ENCODE data around the gene CETN2. TPM values are rescaled to one million over a fixed set of nuclear protein-coding genes. Genes with fewer than 3 reads are reported as not detected.
"Not testable (repeated sequence)": the region's sequence is repeated elsewhere in the genome, so short reads cannot be mapped to it uniquely, and the experiment has no call there.

The CETN2 gene
- total RNA-seq, 2 experiments from 2014 or later: 12.3 to 12.6 TPM

GRCh38 chrX:152853986-152854385 is 23.4 kb upstream of the CETN2 start:
- Mint-ChIP-seq H3K27ac (no peak overlapping the region), H3K4me1 (ENCODE audit: low read depth) (no peaks in the 10 kb centered on the region), H3K4me3 (no peak overlapping the region), H3K36me3 (peaks cover 28% of the 10 kb centered on the region), H3K9me3 (no peaks in the 10 kb centered on the region), H3K27me3 (no peaks in the 10 kb centered on the region)
- no peak for DNase-seq
- CTCF ChIA-PET: no interaction called here
- POLR2A ChIA-PET: no interaction called here
- intact Hi-C loops (cut with micrococcal nuclease): no loop called here

- intact Hi-C loops (cut with micrococcal nuclease): no loop called here
- Mint-ChIP-seq H3K36me3 (peaks cover 32% of the 10 kb centered on the region), H3K4me3 (no peak overlapping the region), H3K4me1 (ENCODE audit: low read depth) (no peaks in the 10 kb centered on the region), H3K9me3 (no peaks in the 10 kb centered on the region), H3K27me3 (no peaks in the 10 kb centered on the region), H3K27ac (no peak overlapping the region)
- CTCF ChIA-PET: no interaction called here
- POLR2A ChIA-PET: no interaction called here
- DNase-seq: no peak
Measured at GRCh38 chrX:152850465-152850864, 19.9 kb upstream of the CETN2 start.

GRCh38 chrX:152847281-152847680 is 16.7 kb upstream of the CETN2 start:
- Mint-ChIP-seq H3K36me3 (peaks cover 18% of the 10 kb centered on the region), H3K4me1 (ENCODE audit: low read depth) (no peaks in the 10 kb centered on the region), H3K9me3 (no peaks in the 10 kb centered on the region), H3K27me3 (no peaks in the 10 kb centered on the region), H3K27ac (no peak overlapping the region), H3K4me3 (no peak overlapping the region)
- CTCF ChIA-PET: no interaction called here
- DNase-seq: no peak
- POLR2A ChIA-PET: no interaction called here
- intact Hi-C loops (cut with micrococcal nuclease): no loop called here

- POLR2A ChIA-PET: no interaction called here
- Mint-ChIP-seq H3K9me3 (no peaks in the 10 kb centered on the region), H3K4me3 (no peak overlapping the region), H3K27me3 (no peaks in the 10 kb centered on the region), H3K27ac (no peak overlapping the region), H3K4me1 (ENCODE audit: low read depth) (no peaks in the 10 kb centered on the region), H3K36me3 (peaks cover 9% of the 10 kb centered on the region)
- CTCF ChIA-PET: no interaction called here
- no peak for DNase-seq
- intact Hi-C loops (cut with micrococcal nuclease): no loop called here
Measured at GRCh38 chrX:152845618-152846240, 15.2 kb upstream of the CETN2 start.

- Mint-ChIP-seq H3K27me3 (no peaks in the 10 kb centered on the region), H3K36me3 (peaks cover 7% of the 10 kb centered on the region), H3K27ac (no peak overlapping the region), H3K4me3 (no peak overlapping the region), H3K9me3 (no peaks in the 10 kb centered on the region), H3K4me1 (ENCODE audit: low read depth) (no peaks in the 10 kb centered on the region)
- DNase-seq: no peak
- POLR2A ChIA-PET: no interaction called here
- CTCF ChIA-PET: no interaction called here
- intact Hi-C loops (cut with micrococcal nuclease): no loop called here
Measured at GRCh38 chrX:152844256-152844655, 13.7 kb upstream of the CETN2 start.

GRCh38 chrX:152843852-152844251 is 13.3 kb upstream of the CETN2 start:
- Mint-ChIP-seq H3K36me3 (peaks cover 5% of the 10 kb centered on the region), H3K9me3 (no peaks in the 10 kb centered on the region), H3K4me1 (ENCODE audit: low read depth) (no peaks in the 10 kb centered on the region), H3K27ac (no peak overlapping the region), H3K27me3 (no peaks in the 10 kb centered on the region), H3K4me3 (no peak overlapping the region)
- POLR2A ChIA-PET: no interaction called here
- no peak for DNase-seq
- CTCF ChIA-PET: no interaction called here
- intact Hi-C loops (cut with micrococcal nuclease): no loop called here

- ChIA-PET POLR2A (no interaction called here), CTCF (no interaction called here)
- intact Hi-C loops (cut with micrococcal nuclease): no loop called here
- Mint-ChIP-seq H3K9me3 (no peaks in the 10 kb centered on the region), H3K36me3 (peaks cover 7% of the 10 kb centered on the region), H3K27ac (no peak overlapping the region), H3K4me1 (ENCODE audit: low read depth) (peaks cover 3% of the 10 kb centered on the region), H3K27me3 (no peaks in the 10 kb centered on the region), H3K4me3 (no peak overlapping the region)
- no peak for DNase-seq
Measured at GRCh38 chrX:152842772-152843338, 12.3 kb upstream of the CETN2 start.

- POLR2A ChIA-PET; H3K9me3 Mint-ChIP-seq; H3K27me3 Mint-ChIP-seq; CTCF ChIA-PET; DNase-seq; H3K4me3 Mint-ChIP-seq; intact Hi-C loops (cut with micrococcal nuclease); H3K27ac Mint-ChIP-seq: not testable (repeated sequence)
- peaks cover 13% of the 10 kb centered on the region for H3K36me3 Mint-ChIP-seq
- H3K4me1 Mint-ChIP-seq (ENCODE audit: low read depth): peaks cover 26% of the 10 kb centered on the region
Measured at GRCh38 chrX:152835470-152835869, 4.9 kb upstream of the CETN2 start.

GRCh38 chrX:152833378-152833777 is 2.8 kb upstream of the CETN2 start:
- H3K27ac Mint-ChIP-seq: no peak overlapping the region
- no peak overlapping the region for H3K4me3 Mint-ChIP-seq
- ChIA-PET POLR2A (no interaction called here), CTCF (no interaction called here)
- peaks cover 13% of the 10 kb centered on the region for H3K36me3 Mint-ChIP-seq
- peaks cover 24% of the 10 kb centered on the region for H3K4me1 Mint-ChIP-seq (ENCODE audit: low read depth)
- H3K9me3 Mint-ChIP-seq: no peaks in the 10 kb centered on the region
- intact Hi-C loops (cut with micrococcal nuclease): no loop called here
- no peaks in the 10 kb centered on the region for H3K27me3 Mint-ChIP-seq
- DNase-seq: no peak

- intact Hi-C loops (cut with micrococcal nuclease): no loop called here
- CTCF ChIA-PET: interaction anchor here (1.0 kb wide), 1 partner anchor 11 kb away, joined by 4 read pairs; no protein-coding TSS in a partner anchor
- no peak overlapping the region for H3K27ac Mint-ChIP-seq
- H3K4me3 Mint-ChIP-seq: peak overlapping the region; percentile 89
- H3K4me1 Mint-ChIP-seq (ENCODE audit: low read depth): peaks cover 23% of the 10 kb centered on the region
- no peak for DNase-seq
- H3K9me3 Mint-ChIP-seq: no peaks in the 10 kb centered on the region
- peaks cover 9% of the 10 kb centered on the region for H3K36me3 Mint-ChIP-seq
- no peaks in the 10 kb centered on the region for H3K27me3 Mint-ChIP-seq
- POLR2A ChIA-PET: no interaction called here
Measured at GRCh38 chrX:152832520-152832919, 2.0 kb upstream of the CETN2 start.

GRCh38 chrX:152831391-152831790 is 834 bp upstream of the CETN2 start:
- H3K4me1 Mint-ChIP-seq (ENCODE audit: low read depth): peaks cover 23% of the 10 kb centered on the region
- H3K27ac Mint-ChIP-seq: no peak overlapping the region
- POLR2A ChIA-PET: interaction anchor here (1.0 kb wide), 1 partner anchor 9 kb away, joined by 3 read pairs; no protein-coding TSS in a partner anchor
- intact Hi-C loops (cut with micrococcal nuclease): no loop called here
- peak overlapping the region; percentile 89 for H3K4me3 Mint-ChIP-seq
- H3K36me3 Mint-ChIP-seq: peaks cover 9% of the 10 kb centered on the region
- DNase-seq: no peak
- H3K27me3 Mint-ChIP-seq: no peaks in the 10 kb centered on the region
- CTCF ChIA-PET: no interaction called here
- no peaks in the 10 kb centered on the region for H3K9me3 Mint-ChIP-seq

- CTCF ChIA-PET: no interaction called here
- H3K9me3 Mint-ChIP-seq: no peaks in the 10 kb centered on the region
- no peaks in the 10 kb centered on the region for H3K36me3 Mint-ChIP-seq
- H3K27me3 Mint-ChIP-seq: peaks cover 4% of the 10 kb centered on the region
- no peak for DNase-seq
- POLR2A ChIA-PET: no interaction called here
- H3K27ac Mint-ChIP-seq: no peak overlapping the region
- no peaks in the 10 kb centered on the region for H3K4me1 Mint-ChIP-seq (ENCODE audit: low read depth)
- intact Hi-C loops (cut with micrococcal nuclease): no loop called here
- H3K4me3 Mint-ChIP-seq: no peak overlapping the region
Measured at GRCh38 chrX:152824841-152825374, 5.6 kb downstream of the CETN2 start.

GRCh38 chrX:152823657-152824056 is 6.9 kb downstream of the CETN2 start:
- CTCF ChIA-PET: no interaction called here
- no peak for DNase-seq
- no peaks in the 10 kb centered on the region for H3K9me3 Mint-ChIP-seq
- H3K36me3 Mint-ChIP-seq: no peaks in the 10 kb centered on the region
- H3K4me3 Mint-ChIP-seq: no peak overlapping the region
- H3K27me3 Mint-ChIP-seq: peaks cover 4% of the 10 kb centered on the region
- H3K27ac Mint-ChIP-seq: no peak overlapping the region
- intact Hi-C loops (cut with micrococcal nuclease): no loop called here
- POLR2A ChIA-PET: no interaction called here
- no peaks in the 10 kb centered on the region for H3K4me1 Mint-ChIP-seq (ENCODE audit: low read depth)
